ENCODE results near the gene MPRIP. TPM values are rescaled to one million over a fixed set of nuclear protein-coding genes. Genes with fewer than 3 reads are reported as not detected.
"Not testable (repeated sequence)": the region's sequence is repeated elsewhere in the genome, so short reads cannot be mapped to it uniquely, and the experiment has no call there.

MPRIP gene
- total and polyA plus RNA-seq, 2 experiments from 2014 or later = 91.7 to 202 TPM

DNA sequence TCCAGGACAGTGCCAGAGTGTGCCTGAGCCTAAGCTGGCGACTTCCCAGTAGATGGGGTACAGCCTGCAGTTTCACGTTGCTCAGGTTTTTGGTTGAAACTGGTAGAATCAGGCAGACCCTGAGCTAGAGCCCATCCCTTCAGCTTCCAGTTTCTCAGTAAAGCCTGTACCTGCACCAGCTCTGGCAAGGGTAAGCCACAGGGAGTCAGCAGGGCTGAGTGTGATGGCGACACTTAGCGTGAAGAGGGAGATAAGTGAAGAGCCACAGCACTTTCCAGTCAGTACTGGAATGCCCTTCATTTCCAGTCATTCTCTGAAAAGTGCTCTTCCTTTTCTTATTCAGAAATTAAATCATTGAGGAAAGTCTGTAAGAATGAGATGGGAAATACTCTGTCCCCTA lies 141.5 kb downstream of the MPRIP start:
- no peaks in the 10 kb centered on the region for H4K20me1 ChIP-seq (ENCODE audit: insufficient read depth, poor library complexity, severe bottlenecking)
- H3K4me1 ChIP-seq (ENCODE audit: insufficient read depth) = no peaks in the 10 kb centered on the region
- DNase-seq (ENCODE audit: low spot score) = no peak
- H3K9me2 ChIP-seq (replicated peaks; ENCODE audit: insufficient read depth) = no peaks in the 10 kb centered on the region
- H3K9me3 ChIP-seq (ENCODE audit: low read depth) = no peaks in the 10 kb centered on the region
- H3K4me3 ChIP-seq = no peak overlapping the region
- TF ChIP-seq EZH2 (IDR thresholded peaks at IDR 0.05; ENCODE audit: borderline replicate concordance) (no peak), EZH2phosphoT487 (IDR thresholded peaks at IDR 0.05; ENCODE audit: low read depth, severe bottlenecking, unreplicated experiment) (no peak)
- TF ChIP-seq, protein P1, sequence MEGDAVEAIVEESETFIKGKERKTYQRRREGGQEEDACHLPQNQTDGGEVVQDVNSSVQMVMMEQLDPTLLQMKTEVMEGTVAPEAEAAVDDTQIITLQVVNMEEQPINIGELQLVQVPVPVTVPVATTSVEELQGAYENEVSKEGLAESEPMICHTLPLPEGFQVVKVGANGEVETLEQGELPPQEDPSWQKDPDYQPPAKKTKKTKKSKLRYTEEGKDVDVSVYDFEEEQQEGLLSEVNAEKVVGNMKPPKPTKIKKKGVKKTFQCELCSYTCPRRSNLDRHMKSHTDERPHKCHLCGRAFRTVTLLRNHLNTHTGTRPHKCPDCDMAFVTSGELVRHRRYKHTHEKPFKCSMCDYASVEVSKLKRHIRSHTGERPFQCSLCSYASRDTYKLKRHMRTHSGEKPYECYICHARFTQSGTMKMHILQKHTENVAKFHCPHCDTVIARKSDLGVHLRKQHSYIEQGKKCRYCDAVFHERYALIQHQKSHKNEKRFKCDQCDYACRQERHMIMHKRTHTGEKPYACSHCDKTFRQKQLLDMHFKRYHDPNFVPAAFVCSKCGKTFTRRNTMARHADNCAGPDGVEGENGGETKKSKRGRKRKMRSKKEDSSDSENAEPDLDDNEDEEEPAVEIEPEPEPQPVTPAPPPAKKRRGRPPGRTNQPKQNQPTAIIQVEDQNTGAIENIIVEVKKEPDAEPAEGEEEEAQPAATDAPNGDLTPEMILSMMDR (IDR thresholded peaks at IDR 0.05; ENCODE audit: poor library complexity) = no peak
- 95% methylated on average over 4 of the region's 4 CpGs for WGBS (ENCODE audit: low lambda C conversion rate, missing lambda C conversion rate)
- H3K4me2 ChIP-seq = no peak overlapping the region
- no peaks in the 10 kb centered on the region for H3K79me2 ChIP-seq
- no peaks in the 10 kb centered on the region for H3K27me3 ChIP-seq
- H3K36me3 ChIP-seq (replicated peaks; ENCODE audit: insufficient read depth, low read depth) = no peaks in the 10 kb centered on the region
- no peak overlapping the region for H3K27ac ChIP-seq
- no peak overlapping the region for H2AFZ ChIP-seq

DNA sequence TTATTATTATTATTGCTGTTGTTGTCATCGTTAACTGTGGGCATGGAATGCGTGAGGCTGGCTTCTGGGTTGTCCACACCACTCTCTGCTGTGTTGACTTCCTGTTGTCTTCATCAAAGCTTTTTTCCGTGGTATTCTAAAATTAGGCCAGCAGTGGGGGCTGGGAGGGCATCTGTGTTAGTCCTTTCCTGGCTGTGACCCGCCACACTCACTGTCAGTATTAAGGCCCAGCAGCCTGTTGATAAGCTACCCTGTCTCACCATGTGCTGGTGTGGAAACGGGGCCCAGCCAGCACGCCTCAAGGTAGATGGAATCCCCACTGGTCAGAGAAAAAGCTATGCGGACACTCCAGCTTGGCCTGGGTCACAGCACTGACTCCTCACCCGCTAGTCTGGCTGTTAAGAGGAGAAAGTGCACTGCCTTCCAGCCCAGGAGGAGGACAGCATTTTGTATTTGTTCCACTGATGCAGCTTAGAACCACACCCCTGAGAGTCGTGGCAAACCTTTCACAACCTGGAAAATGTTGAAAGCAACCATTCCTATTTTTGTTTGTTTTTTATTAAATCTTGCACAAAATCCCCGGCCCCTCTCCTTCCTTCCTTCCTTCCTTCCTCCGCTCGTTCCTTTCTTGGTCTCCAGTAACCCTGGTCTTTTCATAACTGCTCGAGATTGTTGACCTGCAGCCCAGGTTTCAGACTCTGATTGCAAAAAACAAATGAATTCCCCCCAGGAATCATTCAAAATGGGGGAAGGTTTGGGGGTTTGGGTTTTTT lies 142.9 kb downstream of the MPRIP start:
- H2AFZ ChIP-seq; H4K20me1 ChIP-seq (ENCODE audit: insufficient read depth, poor library complexity, severe bottlenecking); H3K4me3 ChIP-seq; H3K9me3 ChIP-seq (ENCODE audit: low read depth); H3K4me1 ChIP-seq (ENCODE audit: insufficient read depth); H3K79me2 ChIP-seq; DNase-seq (ENCODE audit: low spot score); H3K27ac ChIP-seq; H3K36me3 ChIP-seq (replicated peaks; ENCODE audit: insufficient read depth, low read depth); H3K9me2 ChIP-seq (replicated peaks; ENCODE audit: insufficient read depth); H3K27me3 ChIP-seq; H3K4me2 ChIP-seq: not testable (repeated sequence)
- WGBS (ENCODE audit: low lambda C conversion rate, missing lambda C conversion rate) = 82% methylated on average over 13 of the region's 13 CpGs

DNA sequence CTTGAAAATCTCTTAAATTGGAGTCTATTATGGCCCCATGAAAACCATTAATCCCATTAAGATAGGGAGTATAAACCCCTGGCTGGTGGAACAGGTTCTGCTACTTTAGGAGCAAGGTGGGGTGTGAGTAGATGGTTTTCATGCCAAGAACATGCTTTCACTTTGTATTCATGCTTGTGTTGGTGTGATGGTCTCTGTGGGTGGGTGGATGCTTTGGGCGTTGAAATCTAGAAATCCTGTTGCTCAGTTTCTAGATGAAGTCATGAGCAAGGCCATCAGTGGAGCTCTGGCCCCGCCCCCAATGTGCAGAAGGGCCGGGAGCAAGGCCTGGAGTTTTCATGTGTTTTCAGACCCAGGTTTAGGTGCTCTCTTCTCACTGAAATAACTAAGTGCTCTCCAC lies 143.8 kb downstream of the MPRIP start:
- peak overlapping the region; percentile 3 for H3K27ac ChIP-seq
- peak; percentile 54 for DNase-seq (ENCODE audit: low spot score)

More for the DNA sequence above, 143.8 kb downstream of the MPRIP start:
- H3K4me3 ChIP-seq = no peak overlapping the region
- no peaks in the 10 kb centered on the region for H4K20me1 ChIP-seq (ENCODE audit: insufficient read depth, poor library complexity, severe bottlenecking)
- H3K27me3 ChIP-seq = no peaks in the 10 kb centered on the region
- no peaks in the 10 kb centered on the region for H3K36me3 ChIP-seq (replicated peaks; ENCODE audit: insufficient read depth, low read depth)
- H2AFZ ChIP-seq = no peak overlapping the region
- TF ChIP-seq, protein P1 (IDR thresholded peaks at IDR 0.05; ENCODE audit: poor library complexity) = no peak
- no peak for TF ChIP-seq EZH2 (IDR thresholded peaks at IDR 0.05; ENCODE audit: borderline replicate concordance)
- no peak for TF ChIP-seq EZH2phosphoT487 (IDR thresholded peaks at IDR 0.05; ENCODE audit: low read depth, severe bottlenecking, unreplicated experiment)
- no peaks in the 10 kb centered on the region for H3K9me2 ChIP-seq (replicated peaks; ENCODE audit: insufficient read depth)
- no peaks in the 10 kb centered on the region for H3K4me1 ChIP-seq (ENCODE audit: insufficient read depth)
- H3K4me2 ChIP-seq = no peak overlapping the region
- no peaks in the 10 kb centered on the region for H3K9me3 ChIP-seq (ENCODE audit: low read depth)
- no peaks in the 10 kb centered on the region for H3K79me2 ChIP-seq
- WGBS (ENCODE audit: low lambda C conversion rate, missing lambda C conversion rate) = 63% methylated on average over 3 of the region's 3 CpGs
